HCT116 (cell line): ENCODE results near the gene UCK1. TPM values are rescaled to one million over a fixed set of nuclear protein-coding genes. Genes with fewer than 3 reads are reported as not detected.
A peak's percentile ranks its signal among the peaks of the same experiment; 100 is the strongest.

Experiments
- ATAC-seq: fragments of 200-7000 bp; cut with Tn5 transposase; 2 replicates; pipeline ENCODE4 v1.9.1; 2020; ENCODE audit warnings: mild to moderate bottlenecking, moderate library complexity
- BruUV-seq: library from RNA; stranded (reverse); fragments of 400-500 nt; replicated peaks from 2 replicates; lab custom pipeline; 2021; lab: Mats Ljungman, UMichigan
- CTCF ChIA-PET: fragments of 300-600 bp; sonication (Branson Sonifier 250); formaldehyde crosslinking; loops from one replicate; lab custom pipeline; 2021; ENCODE audit warnings: antibody characterized with exemption; lab: Charles Lee
- POLR2A ChIA-PET: fragments of 300-600, 350-600 bp; sonication (Branson Sonifier 250); formaldehyde crosslinking; loops from one replicate; lab custom pipeline; 2021; ENCODE audit warnings: antibody characterized with exemption; lab: Charles Lee
- RAD21 ChIA-PET, 2 experiments: fragments of 300-600 bp; sonication (Branson Sonifier 250); formaldehyde crosslinking; loops; one replicate each; lab custom pipeline; 2023; ENCODE audit warnings: low total read pairs in 2 of 2; ENCODE audit not compliant: uncharacterized antibody in 2 of 2, unreplicated experiment in 2 of 2, low non-redundant PET in 1 of 2; lab: Charles Lee
- DNase-seq: peaks from one replicate; pipeline ENCODE4 v3.0.0-alpha.2; 2010; ENCODE audit warnings: low read depth, low spot score
- H2AFZ ChIP-seq: fragments of 200-600 bp; shearing (Covaris generic), sonication (generic); 2 replicates; pipeline ENCODE4 v1.6.1; 2017; ENCODE audit warnings: low read depth, mixed run types, mixed read lengths, antibody characterized with exemption, low read length; ENCODE audit not compliant: poor library complexity, severe bottlenecking
- H3K27ac ChIP-seq: 2 replicates; pipeline ENCODE4 v1.5.1; 2012; ENCODE audit warnings: low read depth, low read length
- H3K27me3 ChIP-seq: fragments of 200-600 bp; sonication (generic); 2 replicates; pipeline ENCODE4 v1.6.1; 2016; ENCODE audit warnings: mixed run types, low read length, mixed read lengths; ENCODE audit not compliant: insufficient read depth
- H3K36me3 ChIP-seq, 2 experiments: fragments of 200-500 bp in 1 of 2; fragments of 200-600 bp in 1 of 2; sonication (Bioruptor generic) in 1 of 2; sonication (generic) in 1 of 2; 2 replicates each; pipeline versions ENCODE4 v1.5.1 to v1.6.1; 2014 to 2016; ENCODE audit warnings: low read length in 2 of 2, inconsistent platforms in 1 of 2, mixed read lengths in 1 of 2, mixed run types in 1 of 2; ENCODE audit not compliant: insufficient read depth in 2 of 2, control insufficient read depth in 1 of 2
- H3K4me1 ChIP-seq, 2 experiments: fragments of 200-600 bp in 1 of 2; sonication (generic) in 1 of 2; 2 replicates each; pipeline versions ENCODE4 v1.5.1 to v1.6.1; 2012 to 2017; ENCODE audit warnings: low read length in 2 of 2, inconsistent platforms in 1 of 2, mild to moderate bottlenecking in 1 of 2, mixed read lengths in 1 of 2, mixed run types in 1 of 2, moderate library complexity in 1 of 2; ENCODE audit not compliant: insufficient read depth in 2 of 2, control insufficient read depth in 1 of 2
- H3K4me2 ChIP-seq: fragments of 200-600 bp; sonication (generic); 2 replicates; pipeline ENCODE4 v1.6.1; 2017; ENCODE audit warnings: mixed run types, low read length, mixed read lengths
- H3K4me3 ChIP-seq, 2 experiments: fragments of 200-600 bp in 1 of 2; sonication (generic) in 1 of 2; replicated peaks in 1 of 2; 2 replicates each; pipeline ENCODE4 v1.5.1; 2011 to 2016; ENCODE audit warnings: low read length in 2 of 2, control low read depth in 1 of 2, low read depth in 1 of 2, mild to moderate bottlenecking in 1 of 2, mixed read lengths in 1 of 2, mixed run types in 1 of 2
- H3K79me2 ChIP-seq: fragments of 200-600 bp; sonication (generic); 2 replicates; pipeline ENCODE4 v1.6.1; 2017; ENCODE audit warnings: mild to moderate bottlenecking, mixed run types, low read length, moderate library complexity, mixed read lengths; ENCODE audit not compliant: insufficient read depth
- H3K9ac ChIP-seq: fragments of 200-600 bp; sonication (generic); 2 replicates; pipeline ENCODE4 v1.6.1; 2016; ENCODE audit warnings: low read length, mixed read lengths
- H3K9me2 ChIP-seq: fragments of 200-600 bp; sonication (generic), shearing (Covaris generic); 2 replicates; pipeline ENCODE4 v1.6.1; 2017; ENCODE audit warnings: mixed run types, mild to moderate bottlenecking, moderate library complexity; ENCODE audit not compliant: insufficient read depth
- H3K9me3 ChIP-seq, 2 experiments: fragments of 200-500 bp in 1 of 2; fragments of 200-600 bp in 1 of 2; sonication (Bioruptor generic) in 1 of 2; sonication (generic) in 1 of 2; 2 replicates each; pipeline ENCODE4 v1.6.1; 2014 to 2017; ENCODE audit warnings: low read length in 2 of 2, mixed read lengths in 2 of 2, inconsistent platforms in 1 of 2, low read depth in 1 of 2, mild to moderate bottlenecking in 1 of 2, mixed run types in 1 of 2, moderate library complexity in 1 of 2; ENCODE audit not compliant: control insufficient read depth in 1 of 2, insufficient read depth in 1 of 2
- H4K20me1 ChIP-seq: fragments of 200-600 bp; sonication (generic), shearing (Covaris generic); 2 replicates; pipeline ENCODE4 v1.6.1; 2017; ENCODE audit warnings: mixed run types, mild to moderate bottlenecking, moderate library complexity; ENCODE audit not compliant: insufficient read depth
- ATF3 ChIP-seq: IDR thresholded peaks from 2 replicates; pipeline ENCODE4 v1.6.1; 2012
- CBX3 ChIP-seq: IDR thresholded peaks from 2 replicates; pipeline ENCODE4 v1.6.1; 2012; ENCODE audit warnings: low read depth
- CEBPB ChIP-seq: IDR thresholded peaks from 2 replicates; pipeline ENCODE4 v1.6.1; 2012; ENCODE audit warnings: low read depth
- ELF1 ChIP-seq: IDR thresholded peaks from 2 replicates; pipeline ENCODE4 v1.6.1; 2012; ENCODE audit warnings: low read depth, borderline replicate concordance
- EZH2phosphoT487 ChIP-seq: fragments of 200-600 bp; IDR thresholded peaks from 2 replicates; pipeline ENCODE4 v1.6.1; 2018; ENCODE audit warnings: antibody characterized with exemption, borderline replicate concordance
- FOSL1 ChIP-seq: IDR thresholded peaks from 2 replicates; pipeline ENCODE4 v1.6.1; 2012; ENCODE audit warnings: low read depth
- JUND ChIP-seq: IDR thresholded peaks from 2 replicates; pipeline ENCODE4 v1.6.1; 2012
- POLR2A ChIP-seq: IDR thresholded peaks from 2 replicates; pipeline ENCODE4 v1.7.0; 2011; ENCODE audit warnings: borderline replicate concordance; ENCODE audit not compliant: insufficient read depth, insufficient read length; ENCODE audit errors: extremely low read depth
- POLR2AphosphoS5 ChIP-seq: IDR thresholded peaks from 2 replicates; pipeline ENCODE4 v1.6.1; 2011; ENCODE audit warnings: mild to moderate bottlenecking, low read depth, low read length, moderate library complexity
- RAD21 ChIP-seq: IDR thresholded peaks from 2 replicates; pipeline ENCODE4 v1.6.1; 2012; ENCODE audit warnings: low read depth, mild to moderate bottlenecking
- REST ChIP-seq: IDR thresholded peaks from 2 replicates; pipeline ENCODE4 v1.6.1; 2012; ENCODE audit warnings: low read depth
- SP1 ChIP-seq: IDR thresholded peaks from 2 replicates; pipeline ENCODE4 v1.6.1; 2012; ENCODE audit warnings: low read depth
- SRF ChIP-seq: IDR thresholded peaks from 2 replicates; pipeline ENCODE4 v1.6.1; 2012; ENCODE audit warnings: low read depth
- ZBTB33 ChIP-seq: IDR thresholded peaks from 2 replicates; pipeline ENCODE4 v1.6.1; 2011; ENCODE audit warnings: mild to moderate bottlenecking, low read length, moderate library complexity; ENCODE audit not compliant: insufficient replicate concordance; ENCODE audit errors: extremely low read depth
- ZFX ChIP-seq: fragments of 450-650 bp; IDR thresholded peaks from 2 replicates; pipeline ENCODE4 v1.6.1; 2017
- ZNF274 ChIP-seq: fragments of 200-500 bp; sonication (Bioruptor generic); IDR thresholded peaks from 2 replicates; pipeline ENCODE4 v1.6.1; 2014; ENCODE audit warnings: mild to moderate bottlenecking, low read depth, low read length, inconsistent platforms
- intact Hi-C: fragments of 100-400 bp; cut with micrococcal nuclease; formaldehyde crosslinking; loops from 2 replicates; pipeline ENCODE4 v1.10.0; 2022
- total RNA-seq: library from RNA; stranded (reverse); gene quantifications from one replicate; pipeline ENCODE4 v1.2.1, GENCODE V29; 2021; ENCODE audit not compliant: unreplicated experiment

The UCK1 gene
- total RNA-seq, 1 experiment from 2014 or later = 17.5 TPM

- Histone ChIP-seq H4K20me1 (no peaks in the 10 kb centered on the region), H3K4me1 (peaks cover 0 to 10% of the 10 kb centered on the region in 2 experiments; a peak in 1 of 4 replicates), H3K9me3 (no peaks in the 10 kb centered on the region), H3K27ac (no peak overlapping the region)
- TF ChIP-seq JUND (0 out of 2 replicates have a peak, but pooled peaks have one; percentile 17), EZH2phosphoT487 (no peak), RAD21 (no peak)
- TF ChIP-seq, all 23 proteins: peak for 1
- ChIA-PET POLR2A (no interaction called here), RAD21 (no interaction called here), CTCF (no interaction called here)
- no peak overlapping the region for H2AFZ ChIP-seq
- no peaks in the 10 kb centered on the region for H3K27me3 ChIP-seq
- ATAC-seq (no peak), DNase-seq (no peak)
- no peak overlapping the region for H3K4me3 ChIP-seq
- H3K9ac ChIP-seq = no peak overlapping the region
- no TSS peak for BruUV-seq
- H3K4me2 ChIP-seq = no peak overlapping the region
- peaks cover 28 to 37% of the 10 kb centered on the region in 2 experiments; a peak in 3 of 4 replicates for H3K36me3 ChIP-seq
- intact Hi-C loops = no loop called here
- H3K9me2 ChIP-seq = no peaks in the 10 kb centered on the region
- H3K79me2 ChIP-seq = no peaks in the 10 kb centered on the region
Observed at GRCh38 chr9:131500939-131501541, 30.0 kb downstream of the UCK1 start.

- no peaks in the 10 kb centered on the region for H4K20me1 ChIP-seq
- no peaks in the 10 kb centered on the region for H3K79me2 ChIP-seq
- ChIA-PET CTCF (no interaction called here), POLR2A (no interaction called here), RAD21 (no interaction called here)
- peaks cover 0 to 10% of the 10 kb centered on the region in 2 experiments; a peak in 1 of 4 replicates for H3K4me1 ChIP-seq
- H3K9me2 ChIP-seq = no peaks in the 10 kb centered on the region
- no peak overlapping the region for H3K4me2 ChIP-seq
- no peak for DNase-seq
- no peak overlapping the region for H2AFZ ChIP-seq
- no peak overlapping the region for H3K27ac ChIP-seq
- H3K9ac ChIP-seq = no peak overlapping the region
- BruUV-seq = no TSS peak
- H3K27me3 ChIP-seq = no peaks in the 10 kb centered on the region
- no peaks in the 10 kb centered on the region for H3K9me3 ChIP-seq
- no peak for ATAC-seq
- H3K4me3 ChIP-seq = no peak overlapping the region
- TF ChIP-seq JUND (no peak), SP1 (no peak), EZH2phosphoT487 (no peak), ATF3 (no peak), CBX3 (no peak), FOSL1 (no peak), REST (no peak), SRF (no peak), ELF1 (no peak), POLR2AphosphoS5 (no peak), CEBPB (no peak), RAD21 (no peak), ZFX (no peak), ZBTB33 (no peak), POLR2A (no peak), ZNF274 (no peak)
- H3K36me3 ChIP-seq = peaks cover 33 to 41% of the 10 kb centered on the region in 2 experiments; a peak in 3 of 4 replicates
- intact Hi-C loops = no loop called here
Observed at GRCh38 chr9:131500377-131500776, 30.7 kb downstream of the UCK1 start.
